Renal pelvis (tissue), 4 donors: ENCODE results near the gene TWIST1. TPM values are rescaled to one million over a fixed set of nuclear protein-coding genes. Genes with fewer than 3 reads are reported as not detected.
A peak's percentile ranks its signal among the peaks of the same experiment; 100 is the strongest.

Source experiments
- DNase-seq: peaks from one replicate; pipeline ENCODE4 v3.0.0-alpha.2; 2013
- polyA plus RNA-seq, 3 donors: library from polyadenylated mRNA; unstranded; fragments of 120-200 nt; gene quantifications; one replicate each; pipeline ENCODE4 v1.2.1, GENCODE V29; 2013; ENCODE audit not compliant: insufficient read length in 3 of 3

Gene TWIST1
- polyA plus RNA-seq, 3 donors = 5.3 to 7.9 (median 7.1) TPM

DNA sequence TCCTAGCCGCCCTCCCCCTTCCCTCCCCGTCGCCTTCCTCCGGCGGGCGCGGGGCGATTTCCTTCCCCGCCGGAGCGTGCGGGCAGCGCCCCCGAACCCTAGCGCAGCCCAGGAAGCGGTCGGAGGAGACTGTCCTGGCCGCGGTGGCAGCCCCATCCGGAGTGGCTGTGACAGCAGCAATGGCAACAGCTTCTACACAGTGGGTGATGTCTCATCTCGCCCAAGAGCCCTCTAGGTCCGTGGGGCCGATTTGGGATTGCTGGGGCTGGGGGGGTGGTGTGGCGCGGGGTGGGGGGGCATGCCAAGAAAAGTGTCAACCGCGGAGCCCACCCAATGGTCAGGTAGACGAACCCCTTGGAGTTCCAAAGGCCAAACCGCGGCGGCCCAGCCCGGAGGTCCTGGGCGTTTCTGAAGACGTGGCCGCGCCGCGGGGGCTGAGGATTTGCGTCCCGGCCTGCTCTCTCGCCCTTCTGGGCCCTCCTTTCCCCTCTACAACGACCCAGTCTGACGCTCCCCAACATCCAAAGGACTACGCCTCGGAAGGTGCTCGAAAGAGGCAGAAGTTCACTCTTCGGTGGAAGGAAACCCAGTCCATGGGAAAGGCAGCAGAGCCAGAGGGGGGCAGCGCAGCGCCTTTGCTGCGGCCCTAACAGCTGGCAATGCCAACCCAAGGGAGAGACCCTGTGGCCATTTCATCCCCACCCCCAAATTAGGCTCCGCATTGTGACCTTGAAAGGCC, 603 bp upstream of the TWIST1 start:
- DNase-seq = no peak

DNA sequence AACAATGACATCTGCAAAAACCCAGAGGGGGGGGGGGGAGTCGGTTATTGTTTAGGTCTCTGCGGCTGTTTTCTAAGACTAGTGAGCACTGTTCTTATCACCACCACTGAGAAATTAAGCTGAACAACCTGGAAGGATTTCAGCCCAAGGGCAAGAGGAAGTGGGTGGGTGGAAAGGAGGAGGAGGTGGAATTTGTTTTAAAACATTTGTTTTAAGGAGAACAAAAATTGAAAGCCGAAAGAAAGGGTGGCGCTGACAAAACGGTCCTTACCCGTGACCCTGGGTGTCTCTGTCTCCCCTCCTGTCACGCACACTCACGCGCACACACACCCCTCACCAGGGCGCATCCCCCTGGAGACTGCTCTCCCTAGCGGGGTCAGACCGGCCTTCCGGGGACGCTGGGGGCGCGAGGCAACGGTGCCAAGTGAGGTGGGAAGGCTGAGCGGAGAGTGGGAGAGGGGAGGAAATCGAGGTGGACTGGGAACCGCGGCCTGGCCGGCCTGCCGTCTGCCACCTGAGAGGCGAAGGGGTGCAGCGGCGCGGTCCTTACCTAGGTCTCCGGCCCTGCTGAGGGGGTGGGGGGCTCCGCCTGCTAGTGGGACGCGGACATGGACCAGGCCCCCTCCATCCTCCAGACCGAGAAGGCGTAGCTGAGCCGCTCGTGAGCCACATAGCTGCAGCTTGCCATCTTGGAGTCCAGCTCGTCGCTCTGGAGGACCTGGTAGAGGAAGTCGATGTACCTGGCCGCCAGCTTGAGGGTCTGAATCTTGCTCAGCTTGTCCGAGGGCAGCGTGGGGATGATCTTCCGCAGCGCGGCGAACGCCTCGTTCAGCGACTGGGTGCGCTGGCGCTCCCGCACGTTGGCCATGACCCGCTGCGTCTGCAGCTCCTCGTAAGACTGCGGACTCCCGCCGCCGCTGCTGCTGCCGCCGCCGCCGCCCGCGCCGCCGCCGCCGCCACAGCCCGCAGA, 1.0 kb downstream of the TWIST1 start:
- DNase-seq = no peak

DNA sequence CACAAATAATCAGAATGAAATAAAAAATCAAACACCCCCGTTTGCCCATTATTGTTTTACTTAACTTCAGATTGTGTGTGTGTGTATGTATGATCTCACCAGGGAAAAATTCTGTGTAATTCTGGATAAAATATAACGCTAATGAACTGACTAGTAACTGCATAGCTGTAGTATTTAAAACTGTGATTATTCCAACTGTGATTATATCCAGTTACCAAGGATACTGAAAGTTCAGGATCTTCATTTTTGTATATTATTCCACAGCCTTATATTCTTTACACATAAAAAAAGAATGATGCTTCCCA, 2.9 kb downstream of the TWIST1 start:
- DNase-seq = no peak

DNA sequence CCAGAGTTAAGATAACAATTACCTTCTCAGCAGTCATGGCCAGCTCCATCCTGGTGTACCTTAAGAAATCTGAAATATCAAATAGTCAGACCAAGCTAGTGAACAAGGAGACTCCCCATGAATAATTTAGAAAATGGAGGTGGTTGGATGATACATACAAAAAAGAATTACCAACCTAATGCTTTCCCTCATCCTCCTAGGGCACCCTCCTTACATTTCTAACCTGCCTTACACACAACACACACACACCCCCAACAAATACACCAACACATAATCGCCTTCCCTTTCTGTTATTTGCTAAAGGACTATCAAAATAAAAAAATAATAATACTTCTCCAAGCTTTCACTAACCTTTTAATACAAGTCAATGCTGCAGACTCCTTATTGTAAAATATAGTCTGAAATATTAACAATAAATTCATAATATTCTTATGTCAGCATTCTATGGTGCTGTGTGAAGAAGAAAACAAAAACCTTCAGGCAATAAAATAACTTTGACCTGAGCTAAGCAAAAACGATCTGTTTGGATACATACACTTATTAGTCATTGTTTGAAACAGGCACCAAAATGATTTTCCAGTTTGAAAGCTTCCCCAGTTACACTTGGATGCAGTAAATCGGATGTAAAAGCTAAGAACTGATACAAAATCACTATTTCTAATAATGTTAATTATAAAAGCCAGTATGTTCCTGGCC, 3.4 kb downstream of the TWIST1 start:
- DNase-seq = no peak

DNA sequence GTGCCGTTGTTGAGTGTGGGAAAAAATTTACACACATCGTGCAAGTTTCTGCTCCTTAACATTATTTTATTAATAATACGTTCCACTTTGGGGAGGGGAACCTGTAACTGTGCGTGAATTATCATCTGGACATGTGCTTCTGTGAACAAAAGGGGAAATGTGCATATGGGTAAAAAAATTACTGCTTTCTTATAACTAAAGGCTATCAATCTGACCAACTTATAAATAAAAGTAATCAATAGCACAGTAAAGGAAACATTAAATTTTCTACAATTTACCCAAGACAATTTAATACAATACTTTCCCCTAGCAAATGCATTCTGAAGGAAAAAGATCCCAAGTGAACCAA, 4.5 kb downstream of the TWIST1 start:
- no peak for DNase-seq

DNA sequence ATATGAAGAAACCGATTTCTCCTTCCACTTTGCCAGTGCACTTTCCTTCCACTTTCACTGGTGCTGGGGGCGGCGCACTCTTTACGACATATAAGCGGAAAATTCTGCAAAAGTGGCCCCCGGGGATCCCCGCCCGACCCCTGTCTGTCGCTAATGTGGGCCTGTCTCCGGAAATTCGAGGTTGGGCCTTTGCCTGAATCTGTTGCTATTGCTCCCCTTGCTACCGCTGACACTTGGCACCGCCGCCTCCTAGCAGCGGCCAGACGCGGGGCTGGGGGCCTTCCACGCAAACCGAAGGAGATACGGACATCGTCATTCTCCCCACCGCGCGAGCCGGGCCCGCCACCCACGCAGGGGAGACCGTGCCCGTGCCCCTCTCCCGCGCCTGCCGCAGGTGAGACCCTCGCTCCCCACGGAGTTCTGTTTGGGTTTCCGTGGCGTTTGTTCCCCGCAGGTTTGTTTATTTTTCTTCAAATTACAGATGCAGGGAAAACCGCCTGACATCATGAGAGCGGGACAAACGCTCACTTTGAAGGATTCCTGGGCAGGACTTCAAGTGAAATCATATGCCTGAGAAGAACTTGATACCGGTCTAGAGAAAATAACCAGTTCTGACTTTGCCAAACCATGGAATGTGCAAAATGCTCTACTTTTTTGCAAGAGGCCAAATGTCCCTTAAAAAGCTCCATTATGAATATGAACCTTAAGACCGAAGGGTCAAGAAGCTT, 5.0 kb downstream of the TWIST1 start:
- no peak for DNase-seq

DNA sequence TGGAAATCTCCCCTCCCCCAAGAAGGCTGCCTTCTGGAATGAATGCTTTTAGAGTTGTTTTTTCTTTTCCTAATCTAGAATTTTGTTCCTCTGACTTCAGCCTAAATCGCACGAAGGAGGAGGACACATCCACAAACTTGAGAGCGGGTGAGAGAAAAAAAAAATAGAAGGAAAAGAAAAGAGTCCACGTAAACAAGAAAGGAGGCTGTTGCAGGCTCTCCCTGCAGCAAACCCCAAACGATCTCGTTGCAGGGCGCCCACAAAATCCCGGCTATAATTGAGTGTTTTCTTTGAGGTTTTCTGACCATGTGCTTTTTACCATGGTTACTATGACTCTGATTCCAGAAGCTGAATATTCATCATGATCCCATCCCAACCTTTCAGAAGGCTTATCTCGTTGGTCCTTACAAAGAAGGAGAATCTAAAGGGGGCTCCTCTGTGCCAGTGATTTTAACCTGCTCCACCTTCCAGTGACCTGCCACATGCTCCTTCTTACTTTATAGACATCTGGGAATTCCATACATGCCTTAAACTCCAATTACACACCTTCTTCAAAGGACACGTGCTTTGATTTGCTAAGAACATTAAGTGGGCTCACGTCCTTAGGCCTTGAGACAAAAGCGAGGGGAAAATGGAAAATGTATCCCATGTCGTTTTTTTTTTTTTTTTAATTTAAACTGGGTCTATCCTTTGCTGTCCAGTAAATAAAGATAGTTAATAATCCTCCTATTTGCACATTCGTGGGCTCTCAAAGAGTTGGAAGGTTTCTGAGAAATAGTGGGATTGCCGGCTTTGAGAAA, 5.8 kb downstream of the TWIST1 start:
- no peak for DNase-seq

DNA sequence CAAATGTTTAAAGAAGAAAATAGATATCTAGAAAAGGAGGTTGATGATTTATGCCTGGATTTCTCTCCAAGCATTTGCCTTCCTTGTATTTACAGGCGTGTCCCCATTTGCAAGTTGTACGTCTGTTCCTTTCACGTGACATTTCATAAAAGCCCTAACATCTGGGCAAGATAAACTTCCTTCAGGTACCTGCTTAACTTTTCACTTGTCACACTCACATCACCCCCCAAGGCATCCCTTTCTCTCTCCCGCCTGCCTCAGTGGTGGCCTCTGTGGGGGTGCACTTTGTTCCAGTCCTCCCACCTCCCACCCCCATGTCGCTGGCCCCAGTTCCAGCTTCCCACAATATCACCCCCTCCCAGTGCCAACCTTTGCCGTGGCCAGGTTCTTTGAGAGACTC, 6.7 kb downstream of the TWIST1 start:
- DNase-seq = no peak

DNA sequence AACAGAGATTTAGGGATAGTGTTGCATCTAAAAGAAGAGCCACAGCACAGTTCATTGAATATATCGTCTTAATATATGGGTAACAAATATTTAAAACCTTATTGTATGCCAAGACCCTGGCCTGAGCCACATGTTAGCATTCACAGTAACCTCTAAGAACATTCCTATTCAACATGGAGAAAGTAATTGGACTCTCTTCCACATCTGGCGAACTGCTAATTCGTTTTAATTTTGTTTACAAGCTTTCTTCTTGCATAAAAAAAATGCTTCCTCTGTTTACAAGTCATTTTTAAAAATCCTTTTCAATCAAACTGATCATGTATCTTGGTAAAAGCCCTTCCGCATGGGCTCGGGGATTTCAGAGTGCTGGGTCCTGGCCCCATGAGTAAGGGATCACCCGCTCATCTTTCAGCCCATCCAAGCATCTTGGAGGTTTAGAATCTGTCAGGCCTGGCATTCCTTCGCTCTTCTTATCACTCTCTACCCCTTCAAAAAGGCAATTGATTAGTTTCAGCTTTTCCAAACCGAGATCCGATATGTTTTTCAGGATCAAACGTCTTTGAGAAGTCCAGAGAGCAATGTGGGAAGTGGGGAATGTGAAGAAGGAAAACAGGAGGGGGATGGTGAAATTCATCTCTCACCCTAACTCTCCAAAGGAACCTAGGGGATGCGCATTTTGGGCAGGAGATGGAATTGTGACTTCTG, 7.3 kb downstream of the TWIST1 start:
- no peak for DNase-seq

DNA sequence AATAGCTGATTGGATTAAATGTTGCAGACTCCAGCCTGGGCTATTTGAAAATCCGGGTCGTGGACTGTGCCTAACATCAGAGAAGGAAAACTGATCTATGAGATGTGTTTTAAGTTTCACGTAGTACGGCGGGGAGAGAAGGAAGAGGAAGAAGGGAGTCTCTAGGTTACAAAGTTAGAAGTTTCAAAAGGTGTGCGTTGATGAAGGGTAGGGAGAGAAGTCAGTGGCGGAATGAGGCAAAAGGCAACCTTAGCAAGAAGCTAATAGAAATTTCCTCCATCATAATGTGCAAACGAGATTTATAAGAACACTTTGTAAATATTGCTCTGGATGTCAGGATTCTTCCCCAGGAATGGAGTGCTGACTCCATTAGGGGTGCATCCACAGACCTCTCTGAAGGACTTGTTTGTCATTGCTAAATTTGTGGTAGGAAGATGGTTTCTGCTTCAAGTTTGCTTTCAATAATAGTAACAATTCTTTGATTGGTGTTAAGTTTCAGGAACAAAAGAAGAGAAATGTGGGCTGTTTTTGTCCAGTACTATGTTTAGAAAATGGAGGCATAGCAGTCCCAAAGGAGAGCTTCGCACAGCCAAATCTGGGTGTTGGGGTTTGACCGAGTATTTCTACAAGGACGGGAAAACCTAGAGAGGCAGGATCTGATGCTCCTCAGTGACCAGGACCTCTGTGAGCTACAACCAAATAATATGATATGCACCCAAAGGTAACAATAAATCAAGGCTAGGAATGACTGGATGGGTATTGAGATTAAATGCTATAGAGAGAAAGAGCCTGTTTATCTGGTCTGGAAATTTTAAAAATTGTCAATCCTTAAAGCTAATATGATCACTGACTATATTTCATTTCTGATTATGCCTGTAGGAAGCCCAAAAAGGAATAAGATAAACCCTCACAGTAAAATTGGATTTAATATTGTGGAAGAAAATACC, 8.2 kb downstream of the TWIST1 start:
- no peak for DNase-seq

DNA sequence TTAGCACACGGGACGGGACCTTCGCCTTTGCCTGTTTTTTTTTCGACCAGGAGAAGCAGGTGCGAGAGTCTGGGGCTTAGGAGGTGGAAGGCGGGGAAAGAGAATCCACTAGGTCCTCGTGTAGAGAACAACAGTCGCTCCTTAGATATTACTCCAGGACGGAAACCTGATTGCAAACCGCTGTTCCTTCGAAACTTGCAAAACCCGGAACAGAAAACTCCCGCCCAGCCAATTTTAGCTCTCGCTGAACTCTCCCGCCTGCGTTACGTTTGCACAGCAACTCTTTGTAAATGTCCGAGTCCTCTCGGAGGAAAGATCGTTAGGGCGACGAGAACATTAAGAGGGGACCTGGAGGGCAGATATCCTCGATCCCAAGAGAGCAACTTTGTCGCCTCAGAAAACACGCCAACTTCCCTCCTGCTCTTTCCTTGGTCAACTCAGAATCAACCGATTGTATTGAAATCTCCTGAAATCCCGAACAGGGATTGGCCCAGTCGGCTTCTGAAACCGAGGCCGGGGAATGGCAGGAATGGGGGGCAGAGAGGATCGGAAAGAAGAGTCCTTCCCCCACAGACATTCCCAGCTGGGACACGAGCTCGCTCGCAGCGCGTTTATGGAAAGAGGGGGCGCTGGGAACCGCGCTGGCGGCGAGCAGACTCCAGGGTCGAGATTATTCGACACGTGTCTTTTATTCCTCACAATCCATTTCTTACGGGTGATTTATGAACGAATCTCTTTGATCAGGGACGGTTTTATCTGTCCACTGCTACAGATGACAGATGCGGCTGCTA, 9.9 kb downstream of the TWIST1 start:
- peak; percentile 65 for DNase-seq

DNA sequence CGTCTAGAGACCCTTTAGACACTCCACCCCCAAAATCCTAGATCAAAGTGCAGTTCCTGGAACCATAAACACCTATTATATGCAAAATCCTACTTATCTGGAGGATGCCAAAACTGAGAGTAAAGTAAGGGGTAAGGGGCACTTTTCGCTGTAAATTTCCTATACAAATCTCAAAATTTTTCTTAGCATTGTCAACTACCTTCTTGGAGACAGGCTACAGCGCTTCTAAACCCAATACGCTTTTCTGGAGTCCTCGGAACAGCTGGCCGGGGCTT, 10.4 kb downstream of the TWIST1 start:
- no peak for DNase-seq

DNA sequence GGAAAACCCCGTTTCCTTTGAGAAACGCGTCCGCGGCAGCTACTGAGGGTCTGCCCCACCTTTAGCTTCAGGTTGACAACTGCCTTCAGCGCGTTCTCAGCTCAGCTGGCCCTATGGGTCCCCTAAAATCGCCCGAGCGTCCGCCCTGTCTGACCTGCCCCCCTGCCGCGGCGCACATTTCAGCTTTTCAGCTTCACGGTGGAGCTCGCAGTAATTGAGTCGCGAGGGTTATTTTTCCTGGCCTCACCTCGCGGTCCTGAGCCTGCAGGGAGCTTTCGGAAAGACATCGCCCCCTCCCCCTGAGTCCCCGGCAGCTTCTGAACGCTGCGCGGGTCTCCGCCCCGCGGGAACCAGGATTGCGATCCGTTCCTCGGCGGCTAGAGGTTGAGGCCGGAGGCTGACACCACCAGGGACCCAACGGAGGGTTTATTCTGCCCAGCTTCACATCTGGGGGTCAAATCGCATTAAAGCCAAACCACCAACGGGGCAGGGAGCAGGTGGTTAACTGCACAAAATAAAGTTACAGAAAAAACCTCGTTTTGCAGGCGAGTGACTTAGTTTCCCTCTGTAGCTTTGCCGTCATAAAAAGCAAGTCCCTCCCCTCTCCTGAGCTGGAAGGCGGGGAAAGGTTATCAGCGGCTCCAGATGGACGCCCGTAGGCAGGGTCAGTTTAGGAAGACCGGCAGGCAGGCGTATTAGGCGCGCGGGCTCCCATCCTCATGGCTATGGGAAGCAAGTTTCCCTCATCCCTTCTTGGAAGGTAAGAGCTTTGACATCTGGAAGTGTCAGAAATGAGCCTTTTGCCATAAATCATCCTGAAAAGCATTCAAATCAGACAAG, 11.0 kb downstream of the TWIST1 start:
- no peak for DNase-seq

DNA sequence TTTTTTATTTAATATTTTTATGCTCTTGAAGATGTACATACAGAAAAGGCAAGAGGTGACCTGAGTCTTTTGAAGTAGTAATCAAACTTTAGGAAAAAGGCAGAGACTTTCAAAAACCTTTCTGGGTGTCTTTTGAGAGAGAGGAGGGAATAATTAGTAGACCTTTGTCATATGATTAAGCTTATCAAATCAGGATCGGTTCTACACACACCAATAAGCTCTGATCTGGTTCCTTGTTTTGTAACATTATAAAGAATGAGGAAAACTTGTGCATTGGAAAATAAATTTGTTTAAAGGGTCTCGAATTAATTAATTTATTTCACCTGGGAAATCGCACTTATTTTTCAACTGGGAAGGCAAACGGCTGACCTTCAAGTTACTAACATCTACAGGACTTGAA, 11.9 kb downstream of the TWIST1 start:
- no peak for DNase-seq

DNA sequence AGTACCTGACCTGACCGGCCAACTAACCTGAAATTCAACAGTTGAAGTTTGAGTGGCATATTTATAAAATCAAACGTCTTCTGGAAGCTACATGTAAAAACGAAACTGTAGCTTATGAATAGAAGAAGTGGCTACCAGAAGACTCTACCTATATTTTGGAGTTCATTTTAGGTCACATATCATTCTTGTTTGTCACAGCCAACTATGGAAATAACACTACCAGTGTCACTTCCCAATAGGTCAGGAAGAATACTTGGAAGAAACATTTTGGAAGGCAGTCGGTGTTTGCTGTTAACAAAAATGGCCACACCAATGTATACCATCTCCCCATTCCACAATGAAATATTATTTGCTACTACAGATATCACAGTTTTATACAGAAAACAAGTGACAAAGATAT, 12.6 kb downstream of the TWIST1 start:
- DNase-seq = no peak

DNA sequence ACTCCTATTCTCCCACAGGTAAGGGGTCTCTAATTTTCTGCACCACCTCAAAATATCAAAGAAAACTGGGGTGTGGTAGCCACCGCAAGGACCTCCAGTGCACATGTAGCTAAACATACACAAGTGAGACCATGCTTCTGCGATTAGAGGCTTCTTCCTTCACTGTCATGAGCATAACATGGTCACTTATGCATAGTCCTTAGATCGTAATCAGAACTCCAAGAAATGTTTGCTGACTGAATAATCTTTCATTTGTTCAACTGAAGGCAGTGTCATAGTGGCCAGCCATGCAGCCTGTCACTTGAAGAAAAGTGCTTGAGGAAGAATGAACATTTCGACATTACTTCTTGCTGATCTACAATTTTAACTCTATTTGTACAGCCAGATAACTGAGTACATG, 14.6 kb downstream of the TWIST1 start:
- no peak for DNase-seq

DNA sequence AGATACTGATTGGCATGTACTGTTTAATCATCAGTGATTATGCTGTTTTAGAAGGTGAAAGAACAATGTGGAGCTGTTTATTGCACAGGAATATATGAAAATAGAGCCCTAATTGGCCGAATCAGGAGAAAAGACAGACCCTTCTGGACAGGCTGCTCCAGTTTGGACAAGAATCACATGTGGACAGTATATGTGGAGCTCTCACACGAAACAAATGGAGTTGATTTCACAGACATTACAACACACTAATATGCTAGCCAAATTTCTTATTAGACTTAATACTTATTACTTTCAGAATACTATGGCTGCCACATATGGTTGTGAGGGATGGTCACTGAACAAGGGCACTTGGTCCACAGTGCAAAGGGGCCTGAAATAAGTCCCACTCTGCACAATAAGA, 15.5 kb downstream of the TWIST1 start:
- DNase-seq = no peak

DNA sequence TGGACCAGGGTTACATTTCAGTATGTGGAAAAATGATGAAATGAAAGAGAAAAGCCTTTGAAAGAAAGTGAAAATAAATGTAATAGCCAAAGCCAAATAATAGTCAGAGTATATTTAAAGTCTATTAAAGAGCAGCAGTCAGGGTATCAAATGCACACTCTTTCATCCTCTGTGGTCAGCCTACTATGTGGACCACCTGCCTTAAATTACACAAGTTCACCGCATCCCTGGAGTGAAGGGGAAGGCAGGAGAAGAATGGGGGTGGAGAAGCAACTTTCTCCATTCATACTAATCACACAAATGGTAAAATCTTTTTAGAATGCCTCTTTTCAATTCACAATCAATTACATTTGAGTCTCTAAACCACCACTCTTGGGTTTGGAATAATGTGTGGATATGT, 16.0 kb downstream of the TWIST1 start:
- DNase-seq = no peak
